ENCODE results near the gene TBATA.

Gene TBATA

GRCh38 chr10:70807556-70807955 is 22.4 kb upstream of the TBATA start:
- Histone ChIP-seq H3K4me3 (ENCODE audit: low read depth in 1 of 2, low read length in 2 of 2) (no peak overlapping the region), H3K4me1 (ENCODE audit: control insufficient read depth in 1 of 2, insufficient read depth in 2 of 2, low read length in 2 of 2) (no peaks in the 10 kb centered on the region), H3K27me3 (ENCODE audit: low read depth, low read length) (no peaks in the 10 kb centered on the region), H3K9me3 (ENCODE audit: control insufficient read depth in 1 of 2, low read length in 2 of 2) (no peaks in the 10 kb centered on the region), H3K36me3 (ENCODE audit: control insufficient read depth in 1 of 2, insufficient read depth in 2 of 2, low read length in 2 of 2) (no peaks in the 10 kb centered on the region), H3K27ac (ENCODE audit: low read length) (no peak overlapping the region)

- H3K4me1 ChIP-seq (ENCODE audit: control insufficient read depth in 1 of 2, insufficient read depth in 2 of 2, low read length in 2 of 2) = no peaks in the 10 kb centered on the region
- H3K27me3 ChIP-seq (ENCODE audit: low read depth, low read length) = no peaks in the 10 kb centered on the region
- no peaks in the 10 kb centered on the region for H3K36me3 ChIP-seq (ENCODE audit: control insufficient read depth in 1 of 2, insufficient read depth in 2 of 2, low read length in 2 of 2)
- H3K27ac ChIP-seq (ENCODE audit: low read length) = no peak overlapping the region
- H3K4me3 ChIP-seq (ENCODE audit: low read depth in 1 of 2, low read length in 2 of 2) = no peak overlapping the region
- no peaks in the 10 kb centered on the region for H3K9me3 ChIP-seq (ENCODE audit: control insufficient read depth in 1 of 2, low read length in 2 of 2)
Observed at GRCh38 chr10:70806841-70807240, 21.7 kb upstream of the TBATA start.

- Histone ChIP-seq H3K4me3 (ENCODE audit: low read depth in 1 of 2, low read length in 2 of 2) (no peak overlapping the region), H3K27me3 (ENCODE audit: low read depth, low read length) (no peaks in the 10 kb centered on the region), H3K4me1 (ENCODE audit: control insufficient read depth in 1 of 2, insufficient read depth in 2 of 2, low read length in 2 of 2) (no peaks in the 10 kb centered on the region), H3K27ac (ENCODE audit: low read length) (no peak overlapping the region), H3K36me3 (ENCODE audit: control insufficient read depth in 1 of 2, insufficient read depth in 2 of 2, low read length in 2 of 2) (no peaks in the 10 kb centered on the region), H3K9me3 (ENCODE audit: control insufficient read depth in 1 of 2, low read length in 2 of 2) (no peaks in the 10 kb centered on the region)
Observed at GRCh38 chr10:70805619-70806215, 20.5 kb upstream of the TBATA start.

GRCh38 chr10:70804421-70804808 is 19.2 kb upstream of the TBATA start:
- Histone ChIP-seq H3K27me3 (ENCODE audit: low read depth, low read length) (no peaks in the 10 kb centered on the region), H3K36me3 (ENCODE audit: control insufficient read depth in 1 of 2, insufficient read depth in 2 of 2, low read length in 2 of 2) (no peaks in the 10 kb centered on the region), H3K9me3 (ENCODE audit: control insufficient read depth in 1 of 2, low read length in 2 of 2) (no peaks in the 10 kb centered on the region), H3K4me3 (ENCODE audit: low read depth in 1 of 2, low read length in 2 of 2) (no peak overlapping the region), H3K27ac (ENCODE audit: low read length) (no peak overlapping the region), H3K4me1 (ENCODE audit: control insufficient read depth in 1 of 2, insufficient read depth in 2 of 2, low read length in 2 of 2) (no peaks in the 10 kb centered on the region)

- Histone ChIP-seq H3K27ac (ENCODE audit: low read length) (no peak overlapping the region), H3K4me3 (ENCODE audit: low read depth in 1 of 2, low read length in 2 of 2) (no peak overlapping the region), H3K9me3 (ENCODE audit: control insufficient read depth in 1 of 2, low read length in 2 of 2) (no peaks in the 10 kb centered on the region), H3K36me3 (ENCODE audit: control insufficient read depth in 1 of 2, insufficient read depth in 2 of 2, low read length in 2 of 2) (no peaks in the 10 kb centered on the region), H3K27me3 (ENCODE audit: low read depth, low read length) (no peaks in the 10 kb centered on the region), H3K4me1 (ENCODE audit: control insufficient read depth in 1 of 2, insufficient read depth in 2 of 2, low read length in 2 of 2) (no peaks in the 10 kb centered on the region)
Observed at GRCh38 chr10:70803775-70804420, 18.7 kb upstream of the TBATA start.

GRCh38 chr10:70801854-70802253 is 16.7 kb upstream of the TBATA start:
- H3K27ac ChIP-seq (ENCODE audit: low read length) = no peak overlapping the region
- no peaks in the 10 kb centered on the region for H3K9me3 ChIP-seq (ENCODE audit: control insufficient read depth in 1 of 2, low read length in 2 of 2)
- H3K4me3 ChIP-seq (ENCODE audit: low read depth in 1 of 2, low read length in 2 of 2) = no peak overlapping the region
- no peaks in the 10 kb centered on the region for H3K36me3 ChIP-seq (ENCODE audit: control insufficient read depth in 1 of 2, insufficient read depth in 2 of 2, low read length in 2 of 2)
- no peaks in the 10 kb centered on the region for H3K27me3 ChIP-seq (ENCODE audit: low read depth, low read length)
- no peaks in the 10 kb centered on the region for H3K4me1 ChIP-seq (ENCODE audit: control insufficient read depth in 1 of 2, insufficient read depth in 2 of 2, low read length in 2 of 2)

- H3K27ac ChIP-seq (ENCODE audit: low read length) = no peak overlapping the region
- no peaks in the 10 kb centered on the region for H3K4me1 ChIP-seq (ENCODE audit: control insufficient read depth in 1 of 2, insufficient read depth in 2 of 2, low read length in 2 of 2)
- no peaks in the 10 kb centered on the region for H3K9me3 ChIP-seq (ENCODE audit: control insufficient read depth in 1 of 2, low read length in 2 of 2)
- H3K4me3 ChIP-seq (ENCODE audit: low read depth in 1 of 2, low read length in 2 of 2) = no peak overlapping the region
- H3K36me3 ChIP-seq (ENCODE audit: control insufficient read depth in 1 of 2, insufficient read depth in 2 of 2, low read length in 2 of 2) = no peaks in the 10 kb centered on the region
- no peaks in the 10 kb centered on the region for H3K27me3 ChIP-seq (ENCODE audit: low read depth, low read length)
Observed at GRCh38 chr10:70799124-70799523, 13.9 kb upstream of the TBATA start.

- H3K27me3 ChIP-seq (ENCODE audit: low read depth, low read length) = no peaks in the 10 kb centered on the region
- H3K9me3 ChIP-seq (ENCODE audit: control insufficient read depth in 1 of 2, low read length in 2 of 2) = no peaks in the 10 kb centered on the region
- no peaks in the 10 kb centered on the region for H3K36me3 ChIP-seq (ENCODE audit: control insufficient read depth in 1 of 2, insufficient read depth in 2 of 2, low read length in 2 of 2)
- no peak overlapping the region for H3K27ac ChIP-seq (ENCODE audit: low read length)
- no peak overlapping the region for H3K4me3 ChIP-seq (ENCODE audit: low read depth in 1 of 2, low read length in 2 of 2)
- H3K4me1 ChIP-seq (ENCODE audit: control insufficient read depth in 1 of 2, insufficient read depth in 2 of 2, low read length in 2 of 2) = no peaks in the 10 kb centered on the region
Observed at GRCh38 chr10:70797840-70798239, 12.7 kb upstream of the TBATA start.

- H3K36me3 ChIP-seq (ENCODE audit: control insufficient read depth in 1 of 2, insufficient read depth in 2 of 2, low read length in 2 of 2) = no peaks in the 10 kb centered on the region
- H3K4me1 ChIP-seq (ENCODE audit: control insufficient read depth in 1 of 2, insufficient read depth in 2 of 2, low read length in 2 of 2) = no peaks in the 10 kb centered on the region
- no peak overlapping the region for H3K27ac ChIP-seq (ENCODE audit: low read length)
- H3K27me3 ChIP-seq (ENCODE audit: low read depth, low read length) = no peaks in the 10 kb centered on the region
- no peaks in the 10 kb centered on the region for H3K9me3 ChIP-seq (ENCODE audit: control insufficient read depth in 1 of 2, low read length in 2 of 2)
- no peak overlapping the region for H3K4me3 ChIP-seq (ENCODE audit: low read depth in 1 of 2, low read length in 2 of 2)
Observed at GRCh38 chr10:70795613-70796012, 10.4 kb upstream of the TBATA start.

GRCh38 chr10:70791386-70792039 is 6.3 kb upstream of the TBATA start:
- Histone ChIP-seq H3K27ac (ENCODE audit: low read length) (no peak overlapping the region), H3K27me3 (ENCODE audit: low read depth, low read length) (no peaks in the 10 kb centered on the region), H3K4me1 (ENCODE audit: control insufficient read depth in 1 of 2, insufficient read depth in 2 of 2, low read length in 2 of 2) (no peaks in the 10 kb centered on the region), H3K4me3 (ENCODE audit: low read depth in 1 of 2, low read length in 2 of 2) (no peak overlapping the region), H3K9me3 (ENCODE audit: control insufficient read depth in 1 of 2, low read length in 2 of 2) (peaks cover 0 to 5% of the 10 kb centered on the region in 2 donors), H3K36me3 (ENCODE audit: control insufficient read depth in 1 of 2, insufficient read depth in 2 of 2, low read length in 2 of 2) (no peaks in the 10 kb centered on the region)

- peaks cover 0 to 5% of the 10 kb centered on the region in 2 donors for H3K9me3 ChIP-seq (ENCODE audit: control insufficient read depth in 1 of 2, low read length in 2 of 2)
- no peaks in the 10 kb centered on the region for H3K36me3 ChIP-seq (ENCODE audit: control insufficient read depth in 1 of 2, insufficient read depth in 2 of 2, low read length in 2 of 2)
- H3K27me3 ChIP-seq (ENCODE audit: low read depth, low read length) = no peaks in the 10 kb centered on the region
- H3K4me1 ChIP-seq (ENCODE audit: control insufficient read depth in 1 of 2, insufficient read depth in 2 of 2, low read length in 2 of 2) = no peaks in the 10 kb centered on the region
- no peak overlapping the region for H3K27ac ChIP-seq (ENCODE audit: low read length)
- H3K4me3 ChIP-seq (ENCODE audit: low read depth in 1 of 2, low read length in 2 of 2) = no peak overlapping the region
Observed at GRCh38 chr10:70786799-70787415, 1.7 kb upstream of the TBATA start.

All from muscle layer of duodenum (tissue), 2 donors.